ENCODE results near the gene MRPL32.

MRPL32 gene

DNA sequence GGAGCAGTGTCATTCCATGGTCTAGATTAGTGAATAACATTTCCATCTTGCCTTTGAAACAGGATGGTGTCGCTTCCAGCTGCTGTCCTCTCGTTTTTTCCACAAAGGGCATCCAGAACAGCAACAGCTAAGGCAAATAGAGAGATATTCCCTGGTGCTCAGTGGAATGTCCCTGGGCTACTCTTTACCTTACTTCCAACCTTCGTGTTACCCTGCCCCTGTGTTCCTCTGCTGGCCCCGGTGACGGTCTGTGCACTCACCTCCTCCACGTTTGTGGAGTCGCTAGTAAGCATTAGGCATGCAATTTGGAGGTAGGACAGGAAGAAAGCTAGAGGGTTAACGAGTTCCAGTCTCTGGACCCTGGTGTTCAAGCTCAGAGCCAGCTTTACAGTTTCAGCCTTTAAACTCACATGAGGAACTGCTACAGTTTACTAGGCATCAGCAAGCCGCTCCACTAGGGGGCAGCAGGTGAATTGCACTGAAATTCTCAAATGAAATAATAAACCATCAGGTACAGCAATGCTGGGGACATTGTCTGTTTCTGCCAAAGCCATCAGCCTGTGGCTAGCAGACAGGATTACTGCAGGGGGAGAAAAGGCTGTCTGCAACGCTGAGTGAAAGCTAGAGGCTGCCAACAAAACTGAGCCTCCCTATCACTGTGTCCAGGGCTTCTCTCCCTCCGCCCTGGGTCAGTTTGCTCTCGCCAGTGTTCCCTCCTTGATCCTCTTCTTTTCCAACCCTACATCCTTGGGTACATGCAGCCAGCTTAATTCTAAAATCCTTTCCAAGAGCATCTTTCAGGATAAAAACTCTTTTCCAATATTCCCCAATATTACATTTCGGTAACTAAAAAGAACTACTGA, 9.0 kb downstream of the MRPL32 start:
- TF ChIP-seq CTCF (IDR thresholded peaks at IDR 0.05) (peak; percentile 98), ZFX (IDR thresholded peaks at IDR 0.05; ENCODE audit: borderline replicate concordance) (no peak)
- H3K27ac ChIP-seq, result no peak overlapping the region

GRCh38 chr7:42945821-42946626, 13.8 kb downstream of the MRPL32 start:
- no peak overlapping the region for H3K27ac ChIP-seq

GRCh38 chr7:42946627-42946950, 14.4 kb downstream of the MRPL32 start:
- no peak for TF ChIP-seq ZFX (IDR thresholded peaks at IDR 0.05; ENCODE audit: borderline replicate concordance)
- no peak for TF ChIP-seq CTCF (IDR thresholded peaks at IDR 0.05)
- H3K27ac ChIP-seq, result no peak overlapping the region

More at GRCh38 chr7:42945821-42946626, 13.8 kb downstream of the MRPL32 start:
- TF ChIP-seq ZFX (IDR thresholded peaks at IDR 0.05; ENCODE audit: borderline replicate concordance) (no peak), CTCF (IDR thresholded peaks at IDR 0.05) (no peak)

DNA sequence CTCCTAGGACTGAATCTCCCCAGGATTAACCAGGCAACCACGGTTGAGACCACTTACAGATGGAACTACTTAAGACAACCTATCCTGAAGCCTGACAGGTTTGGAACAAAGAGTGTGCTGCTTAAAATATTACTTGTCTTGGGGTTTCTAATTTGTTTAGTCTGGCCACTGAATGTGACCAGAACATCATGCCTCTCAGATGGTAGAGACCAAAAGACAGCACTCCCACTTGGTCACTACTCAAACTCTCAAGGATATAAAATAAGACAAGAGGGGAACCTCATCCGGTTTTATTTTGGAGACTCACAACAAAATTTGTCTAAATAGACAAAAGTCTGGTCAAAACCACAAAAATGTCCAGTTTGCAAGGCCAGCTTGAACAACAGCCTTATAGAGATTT, 15.3 kb downstream of the MRPL32 start:
- no peak for TF ChIP-seq CTCF (IDR thresholded peaks at IDR 0.05)
- TF ChIP-seq ZFX (IDR thresholded peaks at IDR 0.05; ENCODE audit: borderline replicate concordance), result no peak
- no peak overlapping the region for H3K27ac ChIP-seq

DNA sequence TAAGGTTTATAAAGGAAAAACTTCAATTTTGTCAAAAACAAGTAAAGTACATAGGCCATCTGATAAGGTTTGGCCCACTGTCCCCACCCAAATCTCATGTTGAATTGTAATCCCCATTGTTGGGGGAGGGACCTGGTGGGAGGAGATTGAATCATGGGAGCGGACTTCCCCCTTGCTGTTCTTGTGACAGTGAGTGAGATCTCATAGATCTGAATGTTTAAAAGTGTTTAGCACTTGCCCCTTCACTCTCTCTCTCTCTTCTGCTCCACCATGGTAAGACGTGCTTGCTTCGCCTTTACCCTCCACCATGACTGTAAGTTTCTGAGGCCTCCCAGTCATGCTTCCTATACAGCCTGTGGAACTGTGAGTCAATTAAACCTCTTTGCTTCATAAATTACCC, 18.2 kb downstream of the MRPL32 start:
- TF ChIP-seq CTCF (IDR thresholded peaks at IDR 0.05) (no peak), ZFX (IDR thresholded peaks at IDR 0.05; ENCODE audit: borderline replicate concordance) (no peak)
- no peak overlapping the region for H3K27ac ChIP-seq

GRCh38 chr7:42952328-42952727, 20.2 kb downstream of the MRPL32 start:
- no peak for TF ChIP-seq ZFX (IDR thresholded peaks at IDR 0.05; ENCODE audit: borderline replicate concordance)
- TF ChIP-seq CTCF (IDR thresholded peaks at IDR 0.05), result no peak
- no peak overlapping the region for H3K27ac ChIP-seq

- TF ChIP-seq ZFX (IDR thresholded peaks at IDR 0.05; ENCODE audit: borderline replicate concordance), result no peak
- no peak for TF ChIP-seq CTCF (IDR thresholded peaks at IDR 0.05)
Observed at GRCh38 chr7:42953994-42954393, 21.8 kb downstream of the MRPL32 start.

More at GRCh38 chr7:42953994-42954393, 21.8 kb downstream of the MRPL32 start:
- no peak overlapping the region for H3K27ac ChIP-seq

Data from 22Rv1 (cell line).